GM12872 (cell line): ENCODE results near the gene NOL3.

Experiments used
- TF ChIP-seq, protein P1 (sequence below): IDR thresholded peaks from 3 replicates; pipeline ENCODE4 v1.5.1; 2011; ENCODE audit warnings: low read depth, mild to moderate bottlenecking, low read length, moderate library complexity; ENCODE audit not compliant: insufficient read depth

NOL3 gene

DNA sequence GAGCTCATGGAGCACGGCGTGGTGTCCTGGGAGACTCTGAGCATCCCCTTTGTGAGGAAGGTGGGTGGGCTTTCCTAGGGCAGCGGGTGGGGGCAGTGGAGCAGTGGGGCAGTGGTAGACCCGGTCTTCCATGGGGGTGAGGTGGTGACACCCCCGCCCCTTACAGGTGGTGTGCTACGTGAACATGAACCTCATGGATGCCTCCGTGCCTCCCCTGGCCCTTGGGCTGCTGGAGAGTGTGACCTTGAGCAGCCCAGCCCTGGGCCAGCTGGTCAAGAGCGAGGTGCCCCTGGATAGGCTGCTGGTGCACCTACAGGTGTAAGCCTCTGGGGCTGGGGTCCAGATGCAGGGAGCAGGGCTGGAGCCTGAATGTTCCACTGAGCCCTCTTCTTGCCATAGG lies 30.2 kb downstream of the NOL3 start:
- TF ChIP-seq, protein P1, sequence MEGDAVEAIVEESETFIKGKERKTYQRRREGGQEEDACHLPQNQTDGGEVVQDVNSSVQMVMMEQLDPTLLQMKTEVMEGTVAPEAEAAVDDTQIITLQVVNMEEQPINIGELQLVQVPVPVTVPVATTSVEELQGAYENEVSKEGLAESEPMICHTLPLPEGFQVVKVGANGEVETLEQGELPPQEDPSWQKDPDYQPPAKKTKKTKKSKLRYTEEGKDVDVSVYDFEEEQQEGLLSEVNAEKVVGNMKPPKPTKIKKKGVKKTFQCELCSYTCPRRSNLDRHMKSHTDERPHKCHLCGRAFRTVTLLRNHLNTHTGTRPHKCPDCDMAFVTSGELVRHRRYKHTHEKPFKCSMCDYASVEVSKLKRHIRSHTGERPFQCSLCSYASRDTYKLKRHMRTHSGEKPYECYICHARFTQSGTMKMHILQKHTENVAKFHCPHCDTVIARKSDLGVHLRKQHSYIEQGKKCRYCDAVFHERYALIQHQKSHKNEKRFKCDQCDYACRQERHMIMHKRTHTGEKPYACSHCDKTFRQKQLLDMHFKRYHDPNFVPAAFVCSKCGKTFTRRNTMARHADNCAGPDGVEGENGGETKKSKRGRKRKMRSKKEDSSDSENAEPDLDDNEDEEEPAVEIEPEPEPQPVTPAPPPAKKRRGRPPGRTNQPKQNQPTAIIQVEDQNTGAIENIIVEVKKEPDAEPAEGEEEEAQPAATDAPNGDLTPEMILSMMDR = no peak

DNA sequence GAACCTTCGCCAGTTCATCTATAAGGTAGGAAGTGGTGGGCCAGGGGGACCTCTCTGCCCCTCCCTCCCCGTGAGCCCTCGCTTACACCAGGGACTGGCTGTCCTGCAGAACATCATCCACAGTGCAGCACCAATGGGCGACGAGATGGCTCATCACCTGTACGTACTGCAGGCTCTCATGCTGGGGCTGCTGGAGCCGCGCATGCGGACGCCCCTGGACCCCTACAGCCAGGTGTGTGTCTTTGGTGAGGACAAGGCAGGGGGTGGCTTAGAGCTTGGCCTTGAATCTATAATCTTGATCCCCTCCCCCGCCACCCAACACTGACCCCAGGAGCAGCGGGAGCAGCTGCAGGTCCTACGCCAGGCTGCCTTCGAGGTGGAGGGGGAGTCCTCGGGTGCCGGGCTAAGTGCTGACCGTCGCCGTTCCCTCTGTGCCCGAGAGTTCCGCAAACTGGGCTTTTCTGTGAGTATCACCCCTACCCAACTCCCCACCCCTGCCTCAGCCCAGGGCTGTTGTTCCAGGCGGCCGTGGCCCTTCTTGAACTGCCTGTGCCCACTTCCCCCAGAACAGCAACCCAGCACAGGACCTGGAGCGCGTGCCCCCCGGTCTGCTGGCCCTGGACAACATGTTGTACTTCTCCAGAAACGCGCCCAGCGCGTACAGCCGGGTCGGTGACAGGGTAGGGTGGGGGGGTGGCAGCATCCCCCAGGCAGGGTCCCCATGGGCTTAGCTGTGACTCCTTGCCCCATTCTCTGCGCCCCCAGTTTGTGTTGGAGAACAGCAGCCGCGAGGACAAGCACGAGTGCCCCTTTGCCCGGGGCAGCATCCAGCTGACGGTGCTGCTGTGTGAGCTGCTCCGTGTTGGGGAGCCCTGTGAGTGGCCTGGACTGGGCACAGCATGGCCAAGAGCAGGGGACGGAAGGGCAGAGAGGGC lies 31.3 kb downstream of the NOL3 start:
- TF ChIP-seq, protein P1 = no peak

DNA sequence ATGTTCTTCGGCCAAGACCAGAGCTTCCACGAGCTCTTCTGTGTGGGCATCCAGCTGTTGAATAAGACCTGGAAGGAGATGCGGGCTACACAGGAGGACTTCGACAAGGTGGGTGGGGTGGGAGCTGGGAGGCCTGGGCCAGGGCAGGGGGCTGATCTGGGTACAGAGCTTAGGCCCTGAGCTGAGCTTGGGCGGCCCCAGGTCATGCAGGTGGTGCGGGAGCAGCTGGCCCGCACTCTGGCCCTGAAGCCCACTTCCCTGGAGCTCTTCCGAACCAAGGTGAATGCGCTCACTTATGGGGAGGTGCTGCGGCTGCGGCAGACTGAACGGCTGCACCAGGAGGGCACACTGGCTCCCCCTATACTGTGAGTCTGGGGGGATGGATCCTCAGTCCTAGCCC lies 32.1 kb downstream of the NOL3 start:
- TF ChIP-seq, protein P1 = no peak

DNA sequence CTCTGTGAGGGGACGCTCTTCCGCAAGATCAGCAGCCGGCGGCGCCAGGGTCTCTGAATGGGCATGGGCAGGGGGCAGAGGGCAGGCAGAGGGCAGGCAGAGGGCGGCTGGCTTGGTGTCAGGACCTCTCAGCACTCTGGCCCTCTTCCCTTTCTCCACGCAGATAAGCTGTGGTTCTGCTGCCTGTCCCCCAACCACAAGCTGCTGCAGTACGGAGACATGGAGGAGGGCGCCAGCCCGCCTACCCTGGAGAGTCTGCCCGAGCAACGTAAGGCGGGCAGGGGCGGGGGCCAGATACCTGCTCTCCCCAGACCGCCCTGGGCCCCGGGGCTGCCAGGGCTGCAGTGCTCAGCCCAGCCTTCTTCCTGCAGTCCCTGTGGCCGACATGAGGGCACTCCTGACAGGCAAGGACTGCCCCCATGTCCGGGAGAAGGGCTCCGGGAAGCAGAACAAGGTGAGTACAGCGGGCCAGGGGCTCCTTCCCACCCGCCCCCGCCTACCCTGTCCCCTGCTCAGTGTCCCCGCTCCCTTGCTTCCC lies 32.7 kb downstream of the NOL3 start:
- TF ChIP-seq, protein P1 = no peak

DNA sequence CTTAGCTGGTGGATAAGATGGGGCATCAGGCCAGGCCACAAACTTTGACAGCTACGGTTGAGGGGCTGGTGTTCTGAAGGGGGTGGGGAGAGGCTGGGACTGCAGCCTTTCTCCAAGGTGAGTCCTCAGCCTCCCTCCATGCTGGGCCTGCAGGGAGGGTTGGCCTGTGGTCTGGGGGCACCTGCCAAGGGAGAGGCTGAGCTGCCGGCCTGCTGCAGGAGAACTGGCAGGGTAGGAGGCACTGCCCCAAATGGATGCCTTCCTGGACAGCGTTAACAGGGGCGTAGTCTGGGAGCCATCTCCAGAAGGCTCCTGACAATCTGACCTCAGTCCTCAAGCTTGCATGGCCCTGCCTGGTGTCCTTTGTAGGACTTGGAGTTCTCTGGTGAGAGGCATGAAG lies 33.7 kb downstream of the NOL3 start:
- TF ChIP-seq, protein P1 = no peak

DNA sequence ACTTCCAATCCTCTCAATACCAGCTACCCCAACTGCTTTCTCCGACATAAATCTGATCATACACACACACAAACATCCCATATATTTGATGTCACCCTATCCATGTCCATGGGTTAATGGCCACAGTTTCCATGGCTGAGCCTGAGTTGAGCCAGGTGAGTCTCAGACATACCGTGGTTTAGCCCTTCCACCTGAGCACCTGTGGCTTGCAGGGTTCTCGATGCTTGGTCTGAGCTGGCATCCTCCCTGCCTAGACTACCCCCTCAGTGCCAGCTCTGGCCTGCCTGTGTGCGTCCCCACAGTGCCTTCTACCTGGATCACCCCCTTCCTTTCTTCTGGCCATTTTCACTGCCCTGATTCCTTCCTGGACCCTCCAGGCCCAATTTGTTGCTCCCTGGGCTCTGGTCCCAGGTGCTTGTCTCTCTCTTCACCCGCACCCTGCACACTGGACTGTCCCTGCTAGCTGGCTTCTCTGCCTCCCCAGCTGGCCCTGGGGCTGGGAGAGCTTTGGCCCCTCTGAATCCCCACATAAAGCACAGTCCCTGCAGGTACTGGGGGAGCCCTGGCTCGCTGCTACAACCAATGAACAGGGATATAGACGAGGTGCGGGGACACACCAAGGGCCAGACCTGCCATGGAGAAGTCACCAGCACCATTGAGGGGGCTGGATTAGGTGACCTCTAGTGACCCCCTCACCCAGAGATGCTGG lies 35.9 kb downstream of the NOL3 start:
- TF ChIP-seq, protein P1 = no peak

DNA sequence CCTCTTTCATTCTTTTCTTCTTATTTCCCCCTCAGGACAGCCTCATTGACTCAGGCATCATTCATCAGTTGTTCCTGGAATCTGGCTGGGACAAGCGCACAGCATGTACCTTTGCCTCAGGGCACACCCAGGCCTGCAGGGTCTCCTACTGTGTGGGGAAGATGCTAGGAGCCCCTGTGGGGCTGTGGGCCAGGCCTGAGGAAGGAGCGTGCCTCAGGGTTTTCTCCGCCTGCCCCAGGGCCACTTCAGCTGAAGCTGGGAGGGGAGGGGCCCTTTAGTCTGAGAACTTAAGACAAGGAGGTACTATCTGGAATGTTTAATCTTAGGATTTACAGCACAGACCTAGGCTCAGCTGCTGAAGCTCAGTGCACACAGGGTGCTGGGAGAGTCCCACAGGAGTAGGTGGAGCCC lies 36.5 kb downstream of the NOL3 start:
- TF ChIP-seq, protein P1 = no peak
